SK-N-MC (cell line): ENCODE results near the gene PAK4.

ENCODE experiments used
- EZH2 ChIP-seq: fragments of 200-600 bp; sonication (generic); IDR thresholded peaks from one replicate; pipeline ENCODE4 v1.6.1; 2017; ENCODE audit warnings: antibody characterized with exemption
- POLR2AphosphoS5 ChIP-seq: IDR thresholded peaks from 2 replicates; pipeline ENCODE4 v1.6.1; 2012; ENCODE audit warnings: mild to moderate bottlenecking, low read depth, low read length, borderline replicate concordance

GRCh38 chr19:39196320-39196719 lies 70.7 kb downstream of the PAK4 start:
- TF ChIP-seq POLR2AphosphoS5: no peak
- no peak for TF ChIP-seq EZH2
